Medulla oblongata (tissue), 1 donor: Measurements from ENCODE around the gene MKKS.
"Not testable (repeated sequence)": the region's sequence is repeated elsewhere in the genome, so short reads cannot be mapped to it uniquely, and the experiment has no call there.

Experiments
- DNase-seq: peaks from one replicate; pipeline ENCODE4 v3.0.0-alpha.2; 2015; ENCODE audit errors: extremely low spot score

MKKS gene

GRCh38 chr20:10448270-10449156 is 14.5 kb upstream of the MKKS start:
- DNase-seq, result no peak

- DNase-seq, result no peak
Measured at GRCh38 chr20:10447028-10447427, 13.0 kb upstream of the MKKS start.

GRCh38 chr20:10445758-10446157 is 11.7 kb upstream of the MKKS start:
- DNase-seq, result no peak

- no peak for DNase-seq
Measured at GRCh38 chr20:10443936-10444335, 9.9 kb upstream of the MKKS start.

GRCh38 chr20:10438217-10438616 is 4.2 kb upstream of the MKKS start:
- DNase-seq, result no peak

- no peak for DNase-seq
Measured at GRCh38 chr20:10436053-10436699, 2.2 kb upstream of the MKKS start.

GRCh38 chr20:10434832-10435812 is 1.1 kb upstream of the MKKS start, which contains the start of gene SLX4IP:
Gene SLX4IP (plus strand): TSS chr20:10435305. CDS start chr20:10458205, 22,900 bp downstream.
- peak; percentile 98 for DNase-seq

- peak; percentile 100 for DNase-seq
Measured at GRCh38 chr20:10434467-10434831, 427 bp upstream of the MKKS start.

- DNase-seq, result no peak
Measured at GRCh38 chr20:10433014-10433622, 904 bp downstream of the MKKS start.

- DNase-seq, result no peak
Measured at GRCh38 chr20:10432079-10432478, 1.9 kb downstream of the MKKS start.

GRCh38 chr20:10430704-10431103 is 3.3 kb downstream of the MKKS start:
- DNase-seq, result no peak

GRCh38 chr20:10430000-10430466 is 4.0 kb downstream of the MKKS start:
- DNase-seq, result no peak

GRCh38 chr20:10429443-10429981 is 4.5 kb downstream of the MKKS start:
- no peak for DNase-seq

- no peak for DNase-seq
Measured at GRCh38 chr20:10428008-10428407, 6.0 kb downstream of the MKKS start.

- DNase-seq, result peak; percentile 77
Measured at GRCh38 chr20:10427060-10427692, 6.8 kb downstream of the MKKS start.

- DNase-seq, result no peak
Measured at GRCh38 chr20:10423735-10424134, 10.3 kb downstream of the MKKS start.

GRCh38 chr20:10419550-10420133 is 14.4 kb downstream of the MKKS start:
- DNase-seq, result no peak

GRCh38 chr20:10417218-10417617 is 16.8 kb downstream of the MKKS start:
- DNase-seq, result not testable (repeated sequence)

GRCh38 chr20:10415013-10415650 is 18.9 kb downstream of the MKKS start:
- no peak for DNase-seq
